ENCODE data around the gene FGFR4.

FGFR4 gene

DNA sequence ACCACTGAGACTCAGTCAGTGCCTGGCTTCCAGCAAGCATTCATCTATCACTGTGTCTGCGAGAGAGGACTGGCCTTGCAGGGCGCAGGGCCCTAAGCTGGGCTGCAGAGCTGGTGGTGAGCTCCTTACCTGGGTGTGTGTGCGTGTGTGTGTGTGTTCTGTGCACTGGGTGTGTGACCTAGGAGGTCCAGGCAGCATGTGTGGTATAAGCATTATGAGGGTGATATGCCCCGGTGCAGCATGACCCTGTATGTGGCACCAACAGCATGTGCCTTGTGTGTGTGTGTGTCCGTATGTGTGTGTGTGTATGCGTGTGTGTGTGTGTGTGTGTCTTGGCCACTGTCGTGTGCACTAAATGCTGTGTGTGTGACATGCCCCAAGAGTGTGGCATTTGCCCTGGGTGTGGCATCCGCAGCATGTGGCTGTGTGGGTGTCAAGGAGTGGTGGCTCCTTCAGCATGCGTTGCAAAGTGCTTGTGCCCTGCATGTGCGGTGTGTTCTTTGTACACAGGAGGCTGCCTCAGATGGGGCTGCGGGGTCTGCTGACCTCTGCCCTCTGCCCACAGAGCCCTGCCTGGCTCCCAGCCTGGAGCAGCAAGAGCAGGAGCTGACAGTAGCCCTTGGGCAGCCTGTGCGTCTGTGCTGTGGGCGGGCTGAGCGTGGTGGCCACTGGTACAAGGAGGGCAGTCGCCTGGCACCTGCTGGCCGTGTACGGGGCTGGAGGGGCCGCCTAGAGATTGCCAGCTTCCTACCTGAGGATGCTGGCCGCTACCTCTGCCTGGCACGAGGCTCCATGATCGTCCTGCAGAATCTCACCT is 3.3 kb downstream of the FGFR4 start:
- DNase-seq (ENCODE audit: low read depth), result no peak
- TF ChIP-seq CTCF (conservative IDR thresholded peaks at IDR 0.05; ENCODE audit: control insufficient read depth, insufficient read depth, low read depth, low read length), result no peak
- no peak overlapping the region for H3K4me3 ChIP-seq (ENCODE audit: control insufficient read depth, low read depth, low read length)

DNA sequence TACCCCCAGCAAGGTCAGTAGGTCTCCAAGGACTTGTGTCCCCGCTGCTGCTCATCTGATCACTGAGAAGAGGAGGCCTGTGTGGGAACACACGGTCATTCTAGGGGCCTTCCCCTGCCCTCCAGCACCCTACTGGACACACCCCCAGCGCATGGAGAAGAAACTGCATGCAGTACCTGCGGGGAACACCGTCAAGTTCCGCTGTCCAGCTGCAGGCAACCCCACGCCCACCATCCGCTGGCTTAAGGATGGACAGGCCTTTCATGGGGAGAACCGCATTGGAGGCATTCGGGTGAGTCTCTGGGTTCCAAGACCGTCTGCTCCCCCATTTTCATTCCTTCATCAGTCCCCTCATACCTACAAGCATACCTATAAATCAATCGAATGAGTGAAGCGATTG is 4.1 kb downstream of the FGFR4 start:
- no peak for TF ChIP-seq CTCF (conservative IDR thresholded peaks at IDR 0.05; ENCODE audit: control insufficient read depth, insufficient read depth, low read depth, low read length)
- no peak for DNase-seq (ENCODE audit: low read depth)
- no peak overlapping the region for H3K4me3 ChIP-seq (ENCODE audit: control insufficient read depth, low read depth, low read length)

- DNase-seq (ENCODE audit: low read depth), result no peak
- TF ChIP-seq CTCF (conservative IDR thresholded peaks at IDR 0.05; ENCODE audit: control insufficient read depth, insufficient read depth, low read depth, low read length), result no peak
- no peak overlapping the region for H3K4me3 ChIP-seq (ENCODE audit: control insufficient read depth, low read depth, low read length)
These were observed 4.5 kb downstream of the FGFR4 start for GRCh38 chr5:177091232-177091631.

DNA sequence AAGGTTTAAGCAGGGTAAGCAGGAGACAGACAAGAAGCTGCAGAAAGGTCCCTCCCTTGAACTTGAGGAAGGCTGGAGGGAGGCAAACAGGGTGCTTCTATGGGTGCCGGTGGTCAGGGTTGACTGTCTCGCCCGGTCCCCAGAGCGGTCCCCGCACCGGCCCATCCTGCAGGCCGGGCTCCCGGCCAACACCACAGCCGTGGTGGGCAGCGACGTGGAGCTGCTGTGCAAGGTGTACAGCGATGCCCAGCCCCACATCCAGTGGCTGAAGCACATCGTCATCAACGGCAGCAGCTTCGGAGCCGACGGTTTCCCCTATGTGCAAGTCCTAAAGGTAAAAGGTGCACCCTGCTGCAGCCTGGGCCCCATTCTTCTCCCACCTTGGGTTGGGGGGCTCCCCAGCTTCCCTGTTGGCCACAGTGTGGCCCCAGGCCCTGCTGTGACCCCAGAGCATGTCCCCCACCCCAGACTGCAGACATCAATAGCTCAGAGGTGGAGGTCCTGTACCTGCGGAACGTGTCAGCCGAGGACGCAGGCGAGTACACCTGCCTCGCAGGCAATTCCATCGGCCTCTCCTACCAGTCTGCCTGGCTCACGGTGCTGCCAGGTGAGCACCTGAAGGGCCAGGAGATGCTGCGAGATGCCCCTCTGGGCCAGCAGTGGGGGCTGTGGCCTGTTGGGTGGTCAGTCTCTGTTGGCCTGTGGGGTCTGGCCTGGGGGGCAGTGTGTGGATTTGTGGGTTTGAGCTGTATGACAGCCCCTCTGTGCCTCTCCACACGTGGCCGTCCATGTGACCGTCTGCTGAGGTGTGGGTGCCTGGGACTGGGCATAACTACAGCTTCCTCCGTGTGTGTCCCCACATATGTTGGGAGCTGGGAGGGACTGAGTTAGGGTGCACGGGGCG is 5.7 kb downstream of the FGFR4 start:
- no peak for DNase-seq (ENCODE audit: low read depth)
- no peak for TF ChIP-seq CTCF (conservative IDR thresholded peaks at IDR 0.05; ENCODE audit: control insufficient read depth, insufficient read depth, low read depth, low read length)
- H3K4me3 ChIP-seq (ENCODE audit: control insufficient read depth, low read depth, low read length), result no peak overlapping the region

DNA sequence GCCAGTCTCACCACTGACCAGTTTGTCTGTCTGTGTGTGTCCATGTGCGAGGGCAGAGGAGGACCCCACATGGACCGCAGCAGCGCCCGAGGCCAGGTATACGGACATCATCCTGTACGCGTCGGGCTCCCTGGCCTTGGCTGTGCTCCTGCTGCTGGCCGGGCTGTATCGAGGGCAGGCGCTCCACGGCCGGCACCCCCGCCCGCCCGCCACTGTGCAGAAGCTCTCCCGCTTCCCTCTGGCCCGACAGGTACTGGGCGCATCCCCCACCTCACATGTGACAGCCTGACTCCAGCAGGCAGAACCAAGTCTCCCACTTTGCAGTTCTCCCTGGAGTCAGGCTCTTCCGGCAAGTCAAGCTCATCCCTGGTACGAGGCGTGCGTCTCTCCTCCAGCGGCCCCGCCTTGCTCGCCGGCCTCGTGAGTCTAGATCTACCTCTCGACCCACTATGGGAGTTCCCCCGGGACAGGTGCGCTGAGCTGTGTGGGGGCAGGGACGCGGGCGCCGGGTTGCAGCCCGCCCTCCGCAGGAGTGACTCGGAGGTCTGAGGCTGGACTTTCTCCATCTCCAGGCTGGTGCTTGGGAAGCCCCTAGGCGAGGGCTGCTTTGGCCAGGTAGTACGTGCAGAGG is 6.5 kb downstream of the FGFR4 start:
- no peak overlapping the region for H3K4me3 ChIP-seq (ENCODE audit: control insufficient read depth, low read depth, low read length)
- no peak for TF ChIP-seq CTCF (conservative IDR thresholded peaks at IDR 0.05; ENCODE audit: control insufficient read depth, insufficient read depth, low read depth, low read length)
- no peak for DNase-seq (ENCODE audit: low read depth)

GRCh38 chr5:177093803-177094202 is 7.1 kb downstream of the FGFR4 start:
- DNase-seq (ENCODE audit: low read depth), result no peak
- no peak for TF ChIP-seq CTCF (conservative IDR thresholded peaks at IDR 0.05; ENCODE audit: control insufficient read depth, insufficient read depth, low read depth, low read length)
- H3K4me3 ChIP-seq (ENCODE audit: control insufficient read depth, low read depth, low read length), result no peak overlapping the region

Measured in fibroblast of mammary gland (primary cell).